Measurements from ENCODE around the gene RNF144A. TPM values are rescaled to one million over a fixed set of nuclear protein-coding genes. Genes with fewer than 3 reads are reported as not detected.
A peak's percentile ranks its signal among the peaks of the same experiment; 100 is the strongest.

RNF144A gene
- total and polyA plus RNA-seq, 11 donors, result 3.5 to 27.2 (median 11.9) TPM

DNA sequence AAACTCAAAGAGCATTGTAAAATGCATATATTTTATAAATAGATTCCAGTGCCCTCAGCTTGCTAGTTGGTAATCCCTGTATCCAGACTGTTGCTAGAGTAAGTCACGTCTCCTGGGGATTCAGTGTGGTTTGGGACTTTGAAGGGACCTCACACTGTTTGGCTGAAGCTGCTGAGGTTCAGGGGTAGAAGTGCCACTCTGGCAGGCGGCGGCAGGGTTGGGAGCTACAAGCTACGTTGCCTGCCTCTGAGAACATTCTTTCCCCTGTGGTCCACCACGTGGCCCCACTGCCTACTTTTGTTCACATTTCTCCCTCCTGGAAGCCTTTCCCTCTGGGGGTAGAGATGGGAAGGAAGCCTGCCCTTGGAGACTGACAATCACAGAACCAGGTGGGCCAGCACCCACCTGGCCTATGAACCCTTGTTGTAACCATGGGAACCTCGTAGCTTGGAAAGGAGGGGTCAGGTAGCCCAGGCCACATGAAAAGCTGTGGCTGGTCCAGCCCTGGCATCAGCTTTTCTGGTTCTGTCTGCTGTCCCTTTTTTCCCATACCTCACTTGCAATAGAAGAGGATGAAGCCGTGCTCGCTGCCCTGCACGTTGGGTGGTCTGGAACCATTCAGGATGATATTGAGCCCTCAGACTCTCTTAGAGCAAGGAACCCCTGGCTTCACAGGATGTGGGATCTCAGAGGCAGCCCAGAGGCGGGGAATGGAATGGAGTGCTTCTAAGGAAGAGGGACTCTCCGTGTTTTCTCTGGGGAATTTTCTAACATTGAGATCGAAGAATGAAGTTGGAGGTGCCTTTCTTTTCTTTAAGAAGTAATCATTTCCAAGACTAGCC lies 2.9 kb downstream of the RNF144A start:
- Histone ChIP-seq H3K4me1 (peaks cover 13 to 70% (median 39%) of the 10 kb centered on the region in 12 donors), H3K4me3 (no peak overlapping the region), H3K9me3 (no peaks in the 10 kb centered on the region), H3K27ac (peak overlapping the region in 3 of 12 donors; percentile 5 to 60 (median 57)), H3K36me3 (no peaks in the 10 kb centered on the region), H3K27me3 (no peaks in the 10 kb centered on the region)
- TF ChIP-seq, protein P1, sequence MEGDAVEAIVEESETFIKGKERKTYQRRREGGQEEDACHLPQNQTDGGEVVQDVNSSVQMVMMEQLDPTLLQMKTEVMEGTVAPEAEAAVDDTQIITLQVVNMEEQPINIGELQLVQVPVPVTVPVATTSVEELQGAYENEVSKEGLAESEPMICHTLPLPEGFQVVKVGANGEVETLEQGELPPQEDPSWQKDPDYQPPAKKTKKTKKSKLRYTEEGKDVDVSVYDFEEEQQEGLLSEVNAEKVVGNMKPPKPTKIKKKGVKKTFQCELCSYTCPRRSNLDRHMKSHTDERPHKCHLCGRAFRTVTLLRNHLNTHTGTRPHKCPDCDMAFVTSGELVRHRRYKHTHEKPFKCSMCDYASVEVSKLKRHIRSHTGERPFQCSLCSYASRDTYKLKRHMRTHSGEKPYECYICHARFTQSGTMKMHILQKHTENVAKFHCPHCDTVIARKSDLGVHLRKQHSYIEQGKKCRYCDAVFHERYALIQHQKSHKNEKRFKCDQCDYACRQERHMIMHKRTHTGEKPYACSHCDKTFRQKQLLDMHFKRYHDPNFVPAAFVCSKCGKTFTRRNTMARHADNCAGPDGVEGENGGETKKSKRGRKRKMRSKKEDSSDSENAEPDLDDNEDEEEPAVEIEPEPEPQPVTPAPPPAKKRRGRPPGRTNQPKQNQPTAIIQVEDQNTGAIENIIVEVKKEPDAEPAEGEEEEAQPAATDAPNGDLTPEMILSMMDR (IDR thresholded peaks at IDR 0.05), result no peak
- no peak for TF ChIP-seq POLR2A (IDR thresholded peaks at IDR 0.05)
- intact Hi-C loops (cut with DNase I), result loop anchor here (2.0 to 10.0 kb wide), 8 partner anchors 43 to 122 kb away; no protein-coding TSS in a partner anchor
- ATAC-seq (no peak), DNase-seq (no peak)
- WGBS, 4 donors, result 58 to 71% (median 63%) methylated on average over 12 of the region's 12 CpGs

DNA sequence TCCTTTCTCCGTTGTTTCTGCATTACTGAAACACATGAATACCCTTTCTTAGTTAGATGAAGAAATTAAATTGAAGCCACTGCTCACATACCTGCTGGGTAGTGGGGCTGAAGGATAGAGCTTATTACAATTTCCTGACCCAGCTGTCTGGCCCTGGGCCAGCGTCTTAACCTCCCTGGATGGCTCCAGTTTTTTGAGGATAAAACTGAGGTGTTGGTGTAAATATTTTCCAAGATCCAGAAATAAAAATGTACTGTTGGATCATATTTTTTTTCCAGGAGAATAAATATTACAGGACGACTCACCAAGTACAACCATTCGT lies 3.5 kb downstream of the RNF144A start:
- H3K4me3 ChIP-seq, result no peak overlapping the region
- no peaks in the 10 kb centered on the region for H3K9me3 ChIP-seq
- TF ChIP-seq, protein P1 (IDR thresholded peaks at IDR 0.05), result no peak
- no peak for TF ChIP-seq POLR2A (IDR thresholded peaks at IDR 0.05)
- 50 to 69% (median 56%) methylated on average over 4 of the region's 4 CpGs for WGBS, 4 donors
- no peak for DNase-seq
- no peaks in the 10 kb centered on the region for H3K27me3 ChIP-seq
- intact Hi-C loops (cut with DNase I), result loop anchor here in 2 of 10 donors (2.0 to 5.0 kb wide), 2 partner anchors 42 to 87 kb away; no protein-coding TSS in a partner anchor
- H3K36me3 ChIP-seq, result no peaks in the 10 kb centered on the region
- no peak for ATAC-seq
- peaks cover 13 to 76% (median 41%) of the 10 kb centered on the region in 12 donors for H3K4me1 ChIP-seq
- peak overlapping the region in 3 of 12 donors; percentile 22 to 60 (median 57) for H3K27ac ChIP-seq

- 46 to 48% (median 48%) methylated on average over 11 of the region's 11 CpGs for WGBS, 4 donors
- ATAC-seq (peak; percentile 50 to 78 (median 64)), DNase-seq (peak in 2 of 5 donors; percentile 35 to 51)
- Histone ChIP-seq H3K4me3 (no peak overlapping the region), H3K27ac (peak overlapping the region in 8 of 12 donors; percentile 22 to 60 (median 41)), H3K9me3 (no peaks in the 10 kb centered on the region), H3K27me3 (no peaks in the 10 kb centered on the region), H3K36me3 (no peaks in the 10 kb centered on the region), H3K4me1 (peaks cover 13 to 83% (median 47%) of the 10 kb centered on the region in 12 donors)
- intact Hi-C loops (cut with DNase I), result loop anchor here in 2 of 10 donors (2.0 to 5.0 kb wide), 2 partner anchors 41 to 86 kb away; no protein-coding TSS in a partner anchor
- TF ChIP-seq, protein P1 (IDR thresholded peaks at IDR 0.05), result no peak
- TF ChIP-seq POLR2A (IDR thresholded peaks at IDR 0.05), result no peak
Measured at GRCh38 chr2:6921321-6921922, 4.2 kb downstream of the RNF144A start.

DNA sequence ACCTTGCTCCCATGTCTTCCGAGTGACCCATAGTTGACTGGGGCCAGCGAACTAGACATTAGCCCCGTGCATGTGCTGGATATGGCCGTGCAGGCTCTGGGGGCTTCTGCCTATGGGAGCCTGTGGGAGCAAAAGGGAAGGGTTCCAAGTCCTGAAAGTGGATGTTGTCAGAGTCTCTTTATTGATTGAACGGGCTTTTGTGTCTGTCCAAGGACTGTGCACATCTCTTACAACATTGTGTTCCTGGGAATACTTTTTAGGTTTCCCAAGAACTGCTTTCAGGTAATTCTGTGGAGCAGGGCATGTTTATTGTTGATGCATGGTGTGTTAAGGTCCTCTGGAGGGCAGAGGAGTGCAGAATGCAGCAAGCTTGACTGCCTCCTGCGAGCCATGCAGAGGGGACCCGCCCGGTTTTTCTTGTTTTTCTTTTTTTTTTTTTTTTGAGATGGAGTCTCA lies 5.0 kb downstream of the RNF144A start:
- Histone ChIP-seq H3K27me3 (no peaks in the 10 kb centered on the region), H3K36me3 (no peaks in the 10 kb centered on the region), H3K9me3 (no peaks in the 10 kb centered on the region), H3K4me1 (peaks cover 16 to 91% (median 51%) of the 10 kb centered on the region in 12 donors), H3K27ac (peak overlapping the region in 3 of 12 donors; percentile 37 to 60 (median 57)), H3K4me3 (no peak overlapping the region)
- DNase-seq (no peak), ATAC-seq (no peak)
- WGBS, 4 donors, result 75 to 84% (median 80%) methylated on average over 8 of the region's 8 CpGs
- no peak for TF ChIP-seq POLR2A (IDR thresholded peaks at IDR 0.05)
- TF ChIP-seq, protein P1 (IDR thresholded peaks at IDR 0.05), result peak in 2 of 12 donors; percentile 9 to 11
- intact Hi-C loops (cut with DNase I), result loop anchor here in 1 of 10 donors (5.0 kb wide), 1 partner anchor 85 kb away; no protein-coding TSS in a partner anchor
